Chondrocyte (in vitro differentiated cells): ENCODE measurements around the gene EPB41. TPM values are rescaled to one million over a fixed set of nuclear protein-coding genes. Genes with fewer than 3 reads are reported as not detected.

ENCODE experiments used
- DNase-seq: peaks from one replicate; pipeline ENCODE4 v3.0.0; 2021; ENCODE audit warnings: mixed read lengths, low spot score
- H3K27ac Mint-ChIP-seq: one replicate; pipeline ENCODE4 v1.8.0; 2021; ENCODE audit warnings: mild to moderate bottlenecking, moderate library complexity, mixed read lengths; ENCODE audit not compliant: unreplicated experiment
- H3K27me3 Mint-ChIP-seq: 2 replicates; pipeline ENCODE4 v1.8.0; 2021; ENCODE audit warnings: low read depth, mixed read lengths
- H3K36me3 Mint-ChIP-seq: 2 replicates; pipeline ENCODE4 v1.8.0; 2021; ENCODE audit warnings: low read depth, mixed read lengths
- H3K4me1 Mint-ChIP-seq: 2 replicates; pipeline ENCODE4 v1.8.0; 2021; ENCODE audit warnings: low read depth, mild to moderate bottlenecking, mixed read lengths
- H3K4me3 Mint-ChIP-seq: one replicate; pipeline ENCODE4 v1.8.0; 2021; ENCODE audit warnings: mild to moderate bottlenecking, moderate library complexity, mixed read lengths; ENCODE audit not compliant: unreplicated experiment
- H3K9me3 Mint-ChIP-seq: 2 replicates; pipeline ENCODE4 v1.8.0; 2021; ENCODE audit warnings: low read depth, mixed read lengths
- total RNA-seq: library from RNA; stranded (reverse); gene quantifications from 3 replicates; pipeline ENCODE4 v1.2.1, GENCODE V29; 2021
- TF ChIP-seq, protein P1 (sequence below): fragments of 200-600 bp; sonication (generic); IDR thresholded peaks from 2 replicates; pipeline ENCODE4 v1.5.0; 2021; ENCODE audit warnings: antibody characterized with exemption, mild to moderate bottlenecking, moderate library complexity

The EPB41 gene
- total RNA-seq, 1 donor from 2014 or later: 17.7 TPM

- H3K36me3 Mint-ChIP-seq: no peaks in the 10 kb centered on the region
- H3K4me3 Mint-ChIP-seq: peak overlapping the region; percentile 73
- no peaks in the 10 kb centered on the region for H3K9me3 Mint-ChIP-seq
- TF ChIP-seq, protein P1, sequence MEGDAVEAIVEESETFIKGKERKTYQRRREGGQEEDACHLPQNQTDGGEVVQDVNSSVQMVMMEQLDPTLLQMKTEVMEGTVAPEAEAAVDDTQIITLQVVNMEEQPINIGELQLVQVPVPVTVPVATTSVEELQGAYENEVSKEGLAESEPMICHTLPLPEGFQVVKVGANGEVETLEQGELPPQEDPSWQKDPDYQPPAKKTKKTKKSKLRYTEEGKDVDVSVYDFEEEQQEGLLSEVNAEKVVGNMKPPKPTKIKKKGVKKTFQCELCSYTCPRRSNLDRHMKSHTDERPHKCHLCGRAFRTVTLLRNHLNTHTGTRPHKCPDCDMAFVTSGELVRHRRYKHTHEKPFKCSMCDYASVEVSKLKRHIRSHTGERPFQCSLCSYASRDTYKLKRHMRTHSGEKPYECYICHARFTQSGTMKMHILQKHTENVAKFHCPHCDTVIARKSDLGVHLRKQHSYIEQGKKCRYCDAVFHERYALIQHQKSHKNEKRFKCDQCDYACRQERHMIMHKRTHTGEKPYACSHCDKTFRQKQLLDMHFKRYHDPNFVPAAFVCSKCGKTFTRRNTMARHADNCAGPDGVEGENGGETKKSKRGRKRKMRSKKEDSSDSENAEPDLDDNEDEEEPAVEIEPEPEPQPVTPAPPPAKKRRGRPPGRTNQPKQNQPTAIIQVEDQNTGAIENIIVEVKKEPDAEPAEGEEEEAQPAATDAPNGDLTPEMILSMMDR: peak; percentile 89
- peak overlapping the region; percentile 83 for H3K27ac Mint-ChIP-seq
- H3K4me1 Mint-ChIP-seq: peaks cover 16% of the 10 kb centered on the region
- H3K27me3 Mint-ChIP-seq: no peaks in the 10 kb centered on the region
- peak; percentile 95 for DNase-seq
Measured at GRCh38 chr1:29124366-29125236, 210.2 kb downstream of the EPB41 start.

DNA sequence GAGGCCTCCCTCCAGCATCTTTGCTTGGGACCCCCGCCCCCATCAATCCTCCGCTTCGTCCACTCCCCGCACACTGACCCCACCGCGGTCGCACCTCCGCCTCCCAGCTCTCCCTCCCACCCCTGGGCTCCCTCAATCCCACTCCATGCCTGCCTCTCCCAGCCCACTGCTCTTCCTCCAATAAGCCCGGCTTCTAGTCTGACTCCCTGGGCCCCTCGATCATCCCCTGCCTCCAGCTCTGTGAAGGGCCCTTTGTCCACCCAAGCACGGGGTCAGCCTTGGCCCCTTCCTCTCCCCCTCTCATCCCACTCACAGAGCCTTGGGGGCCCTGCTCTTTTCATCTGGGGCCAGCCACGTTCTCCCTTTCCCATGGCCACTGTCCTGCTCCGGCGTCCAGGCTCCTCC lies 210.9 kb downstream of the EPB41 start:
- no peaks in the 10 kb centered on the region for H3K9me3 Mint-ChIP-seq
- H3K4me3 Mint-ChIP-seq: peak overlapping the region; percentile 70
- H3K4me1 Mint-ChIP-seq: peaks cover 10% of the 10 kb centered on the region
- H3K27me3 Mint-ChIP-seq: no peaks in the 10 kb centered on the region
- DNase-seq: no peak
- H3K36me3 Mint-ChIP-seq: no peaks in the 10 kb centered on the region
- peak overlapping the region; percentile 83 for H3K27ac Mint-ChIP-seq
- TF ChIP-seq, protein P1: no peak

DNA sequence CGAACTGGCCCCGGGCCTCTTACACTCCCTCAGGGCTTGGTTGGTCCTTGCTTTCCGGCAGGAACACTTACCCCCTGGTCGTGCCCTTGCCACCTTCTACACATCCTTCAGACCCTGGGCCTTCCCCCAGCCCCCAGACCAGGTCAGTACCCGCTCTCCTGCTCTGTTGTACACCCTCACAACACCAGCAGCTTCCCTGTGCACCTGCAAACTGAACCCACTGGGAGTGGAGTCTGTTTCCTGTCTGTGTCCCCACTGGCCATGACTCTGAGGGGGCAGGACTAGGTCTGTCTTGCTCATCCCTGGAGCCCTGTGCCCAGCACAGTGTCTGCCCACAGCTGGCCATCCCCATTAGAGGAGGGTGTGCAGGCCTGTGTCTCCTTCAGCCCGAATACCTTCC lies 211.4 kb downstream of the EPB41 start:
- TF ChIP-seq, protein P1: no peak
- H3K4me1 Mint-ChIP-seq: peaks cover 10% of the 10 kb centered on the region
- no peak for DNase-seq
- peak overlapping the region; percentile 70 for H3K4me3 Mint-ChIP-seq
- peak overlapping the region; percentile 45 for H3K27ac Mint-ChIP-seq
- H3K27me3 Mint-ChIP-seq: no peaks in the 10 kb centered on the region
- H3K9me3 Mint-ChIP-seq: no peaks in the 10 kb centered on the region
- H3K36me3 Mint-ChIP-seq: no peaks in the 10 kb centered on the region

- Mint-ChIP-seq H3K27ac (no peak overlapping the region), H3K4me1 (peaks cover 10% of the 10 kb centered on the region), H3K9me3 (no peaks in the 10 kb centered on the region), H3K36me3 (no peaks in the 10 kb centered on the region), H3K4me3 (no peak overlapping the region), H3K27me3 (no peaks in the 10 kb centered on the region)
- TF ChIP-seq, protein P1: no peak
- no peak for DNase-seq
Measured at GRCh38 chr1:29126198-29126597, 211.8 kb downstream of the EPB41 start.

DNA sequence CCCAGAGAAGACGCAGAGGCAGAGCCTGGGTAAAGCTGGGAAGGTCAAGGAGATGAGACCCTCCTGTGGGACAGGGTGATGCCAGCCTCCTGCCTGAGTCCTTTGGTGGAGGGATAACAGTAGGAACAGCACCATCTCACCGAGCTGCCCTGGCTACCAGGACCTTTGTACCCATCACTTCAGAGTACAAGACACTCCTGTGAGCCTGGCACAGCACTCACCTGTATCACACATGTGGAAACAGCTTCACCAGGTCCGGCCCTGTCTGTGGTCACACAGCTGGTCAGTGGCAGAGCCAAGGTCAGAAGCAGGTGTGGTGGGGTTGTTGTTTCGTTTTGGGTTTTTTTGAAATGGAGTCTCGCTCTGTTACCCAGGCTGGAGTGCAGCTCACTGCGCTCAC lies 214.4 kb downstream of the EPB41 start:
- peaks cover 10% of the 10 kb centered on the region for H3K4me1 Mint-ChIP-seq
- TF ChIP-seq, protein P1: no peak
- no peak overlapping the region for H3K27ac Mint-ChIP-seq
- H3K4me3 Mint-ChIP-seq: no peak overlapping the region
- H3K9me3 Mint-ChIP-seq: no peaks in the 10 kb centered on the region
- H3K27me3 Mint-ChIP-seq: no peaks in the 10 kb centered on the region
- DNase-seq: no peak
- H3K36me3 Mint-ChIP-seq: no peaks in the 10 kb centered on the region
